Testis (tissue), 3 donors: ENCODE measurements around the gene SPI1. TPM values are rescaled to one million over a fixed set of nuclear protein-coding genes. Genes with fewer than 3 reads are reported as not detected.

Source experiments
- DNase-seq: peaks from one replicate; pipeline ENCODE4 v3.0.0-alpha.2; 2019
- H3K27ac ChIP-seq, 2 donors: fragments of 200-600 bp; sonication (generic); one replicate each; pipeline ENCODE4 v1.5.1; 2019
- H3K27me3 ChIP-seq: fragments of 200-600 bp; sonication (generic); one replicate; pipeline ENCODE4 v1.5.1; 2019
- H3K36me3 ChIP-seq: fragments of 200-600 bp; sonication (generic); one replicate; pipeline ENCODE4 v1.5.1; 2017; ENCODE audit warnings: low read depth; ENCODE audit errors: missing control alignments
- H3K4me1 ChIP-seq: fragments of 200-600 bp; sonication (generic); one replicate; pipeline ENCODE4 v1.5.1; 2019
- H3K4me3 ChIP-seq, 2 donors: fragments of 200-600 bp; sonication (generic); one replicate each; pipeline ENCODE4 v1.5.1; 2017 to 2019
- H3K9me3 ChIP-seq: fragments of 200-600 bp; sonication (generic); one replicate; pipeline ENCODE4 v1.5.1; 2017
- CTCF ChIP-seq, 3 experiments: fragments of 450-650 bp in 2 of 3; fragments of 200-600 bp in 1 of 3; sonication (generic) in 1 of 3; IDR thresholded peaks; one replicate each; pipeline ENCODE4 v1.5.1; 2016 to 2019; ENCODE audit warnings: antibody characterized with exemption in 3 of 3, mild to moderate bottlenecking in 2 of 3, moderate library complexity in 1 of 3
- POLR2A ChIP-seq: fragments of 450-650 bp; IDR thresholded peaks from one replicate; pipeline ENCODE4 v1.6.1; 2017; ENCODE audit warnings: antibody characterized with exemption, mild to moderate bottlenecking, moderate library complexity
- WGBS, 2 donors: methylation state at CpG; one replicate each; pipeline ENCODE4 v1.1.5; 2018; 5-methylcytosine and 5-hydroxymethylcytosine counted together
- intact Hi-C: fragments of 100-400 bp; cut with DNase I; formaldehyde crosslinking; loops from one replicate; pipeline ENCODE4 v1.15.1; 2023; ENCODE audit warnings: low total_unique reads
- polyA plus RNA-seq: library from polyadenylated mRNA; stranded (reverse); fragments of 350-450 nt; fragmentation: Illumina TruSeq; extraction: RNeasy Lipid Tissue Mini Kit (QIAGEN cat#74804); gene quantifications from one replicate; pipeline ENCODE4 v1.2.3, GENCODE V29; 2014; ENCODE audit warnings: low read depth, low replicate concordance; ENCODE audit not compliant: insufficient read depth
- total RNA-seq, 2 donors: library from RNA; depleted of rRNA; stranded (reverse); fragments of >200 nt; gene quantifications; one replicate each; pipeline ENCODE4 v1.2.3, GENCODE V29; 2016

The SPI1 gene
- total and polyA plus RNA-seq, 3 donors from 2014 or later: 4.6 to 16.3 (median 7.4) TPM

- H3K27ac ChIP-seq: no peak overlapping the region
- peak overlapping the region in 1 of 2 donors; percentile 17 for H3K4me3 ChIP-seq
- H3K9me3 ChIP-seq: no peaks in the 10 kb centered on the region
- H3K27me3 ChIP-seq: no peaks in the 10 kb centered on the region
- WGBS, 2 donors: 75 to 86% methylated on average over 14 of the region's 14 CpGs
- intact Hi-C loops: loop anchor here (10.0 kb wide), 1 partner anchor 78 kb away; no protein-coding TSS in a partner anchor
- TF ChIP-seq CTCF (IDR thresholded peaks at IDR 0.05) (no peak), POLR2A (no peak)
- no peaks in the 10 kb centered on the region for H3K36me3 ChIP-seq
- DNase-seq: no peak
- H3K4me1 ChIP-seq: no peaks in the 10 kb centered on the region
Observed at GRCh38 chr11:47376525-47377371, 1.6 kb downstream of the SPI1 start.

GRCh38 chr11:47376107-47376524 lies 2.2 kb downstream of the SPI1 start:
- Histone ChIP-seq H3K36me3 (no peaks in the 10 kb centered on the region), H3K4me3 (no peak overlapping the region), H3K4me1 (no peaks in the 10 kb centered on the region), H3K9me3 (no peaks in the 10 kb centered on the region), H3K27ac (no peak overlapping the region), H3K27me3 (no peaks in the 10 kb centered on the region)
- 83 to 90% methylated on average over 8 of the region's 8 CpGs for WGBS, 2 donors
- TF ChIP-seq POLR2A: no peak
- no peak for TF ChIP-seq CTCF (IDR thresholded peaks at IDR 0.05)
- DNase-seq: no peak
- intact Hi-C loops: loop anchor here (10.0 kb wide), 1 partner anchor 79 kb away; no protein-coding TSS in a partner anchor

- no peak for DNase-seq
- 84 to 87% methylated on average over 13 of the region's 13 CpGs for WGBS, 2 donors
- Histone ChIP-seq H3K36me3 (no peaks in the 10 kb centered on the region), H3K4me3 (no peak overlapping the region), H3K27ac (no peak overlapping the region), H3K27me3 (no peaks in the 10 kb centered on the region), H3K9me3 (no peaks in the 10 kb centered on the region), H3K4me1 (no peaks in the 10 kb centered on the region)
- intact Hi-C loops: loop anchor here (10.0 kb wide), 1 partner anchor 79 kb away; no protein-coding TSS in a partner anchor
- TF ChIP-seq POLR2A: no peak
- TF ChIP-seq CTCF (IDR thresholded peaks at IDR 0.05): no peak
Observed at GRCh38 chr11:47375546-47376085, 2.7 kb downstream of the SPI1 start.

- intact Hi-C loops: loop anchor here (10.0 kb wide), 1 partner anchor 80 kb away; no protein-coding TSS in a partner anchor
Observed at GRCh38 chr11:47375020-47375419, 3.3 kb downstream of the SPI1 start.

More at GRCh38 chr11:47375020-47375419, 3.3 kb downstream of the SPI1 start:
- H3K9me3 ChIP-seq: no peaks in the 10 kb centered on the region
- no peaks in the 10 kb centered on the region for H3K27me3 ChIP-seq
- TF ChIP-seq POLR2A (no peak), CTCF (IDR thresholded peaks at IDR 0.05) (no peak)
- WGBS, 2 donors: 89% methylated on average over 8 of the region's 8 CpGs
- H3K36me3 ChIP-seq: no peaks in the 10 kb centered on the region
- no peak overlapping the region for H3K27ac ChIP-seq
- no peaks in the 10 kb centered on the region for H3K4me1 ChIP-seq
- DNase-seq: no peak
- H3K4me3 ChIP-seq: no peak overlapping the region
